Fibroblast of peridontal ligament (primary cell): ENCODE results near the gene TTLL3.
"Not testable (repeated sequence)": the region's sequence is repeated elsewhere in the genome, so short reads cannot be mapped to it uniquely, and the experiment has no call there.

Source experiments
- DNase-seq: peaks from one replicate; pipeline ENCODE4 v3.0.0-alpha.2; 2010; ENCODE audit errors: extremely low read depth

TTLL3 gene

GRCh38 chr3:9837701-9838582 lies 27.9 kb downstream of the TTLL3 start:
- DNase-seq = no peak

- no peak for DNase-seq
These were observed 28.8 kb downstream of the TTLL3 start for GRCh38 chr3:9838856-9839255.

GRCh38 chr3:9841015-9841414 lies 31.0 kb downstream of the TTLL3 start:
- DNase-seq = peak; percentile 9

DNA sequence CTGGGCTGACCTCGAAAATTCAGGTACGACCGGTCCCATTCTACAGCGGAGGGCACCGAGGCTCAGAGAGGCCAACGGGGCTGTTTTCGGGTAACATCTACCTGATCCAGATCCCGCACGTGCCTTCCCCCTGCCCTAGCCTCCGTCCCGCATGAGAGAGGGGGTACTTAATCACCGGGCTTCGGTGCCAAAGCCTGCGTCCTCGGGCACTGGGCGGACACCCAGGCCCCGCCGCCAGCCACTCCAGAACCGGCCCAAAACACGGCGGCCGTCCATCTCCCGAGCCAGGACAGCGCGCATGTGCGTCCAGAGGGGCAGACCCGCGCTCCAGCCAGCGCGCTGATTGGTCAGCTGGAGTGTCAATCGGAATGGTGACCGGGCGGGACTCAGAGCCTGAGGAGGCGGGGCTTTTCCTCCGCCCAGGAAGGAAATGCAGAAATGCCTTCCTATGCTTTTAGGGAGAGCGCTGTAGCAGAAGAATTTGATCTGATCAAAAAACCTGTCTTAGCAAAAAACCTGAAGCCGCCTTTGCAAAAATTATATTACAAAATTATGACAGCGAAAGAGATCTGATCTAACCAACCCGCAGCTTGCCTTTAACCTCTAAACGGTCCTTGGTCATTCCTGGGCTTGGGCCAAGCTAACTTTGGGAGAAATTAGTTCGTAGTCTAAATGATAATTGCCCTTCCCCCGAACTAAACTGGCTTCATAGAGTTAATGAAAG lies 33.8 kb downstream of the TTLL3 start, which contains the start of gene RPUSD3:
TSS of gene RPUSD3 (minus strand) at position 294 of the 724 bp plus-strand sequence. CDS start at position 276, 18 bp downstream.
- peak; percentile 95 for DNase-seq

- DNase-seq = no peak
These were observed 36.2 kb downstream of the TTLL3 start for GRCh38 chr3:9846231-9846630.

- DNase-seq = no peak
These were observed 36.9 kb downstream of the TTLL3 start for GRCh38 chr3:9846931-9847488.

GRCh38 chr3:9847870-9848269 lies 37.8 kb downstream of the TTLL3 start:
- not testable (repeated sequence) for DNase-seq

DNA sequence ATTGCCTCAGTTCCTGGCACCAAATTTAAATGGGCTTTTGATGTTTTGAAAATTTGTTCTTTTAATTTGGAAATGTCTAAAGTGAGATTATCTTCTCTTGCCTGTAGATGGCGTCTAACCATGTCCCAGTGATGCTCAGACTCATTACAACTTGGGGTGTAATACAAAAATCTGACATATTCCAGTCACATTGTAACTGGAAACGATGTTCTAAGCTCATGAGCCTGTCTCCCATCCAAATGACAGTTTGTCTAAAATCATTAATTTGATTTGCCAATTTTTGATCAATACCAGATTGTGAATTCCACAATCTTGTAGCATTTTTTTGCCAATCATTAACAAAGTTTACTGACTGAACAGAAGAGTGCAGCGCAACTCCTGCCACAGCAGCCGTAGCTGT lies 38.8 kb downstream of the TTLL3 start:
- DNase-seq = peak; percentile 67

DNA sequence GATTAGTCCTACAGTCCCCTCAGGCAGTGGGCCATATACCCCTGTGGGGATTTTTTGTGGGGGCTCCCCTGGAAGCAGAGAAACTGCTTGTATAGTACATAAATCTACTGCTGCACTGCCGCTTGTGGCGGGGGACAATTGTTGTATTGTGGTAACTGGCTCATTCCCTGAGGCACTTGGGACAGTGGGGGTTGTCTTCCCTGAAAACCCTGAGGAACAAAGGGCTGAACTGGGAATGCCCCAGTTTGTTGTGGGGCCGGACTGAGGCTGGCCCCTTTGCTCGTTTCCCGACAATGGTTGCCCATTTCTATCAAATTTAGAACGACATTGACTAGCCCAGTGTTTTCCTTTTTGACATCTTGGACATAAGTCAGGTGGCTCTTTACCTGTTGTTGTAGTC lies 41.3 kb downstream of the TTLL3 start:
- not testable (repeated sequence) for DNase-seq

DNA sequence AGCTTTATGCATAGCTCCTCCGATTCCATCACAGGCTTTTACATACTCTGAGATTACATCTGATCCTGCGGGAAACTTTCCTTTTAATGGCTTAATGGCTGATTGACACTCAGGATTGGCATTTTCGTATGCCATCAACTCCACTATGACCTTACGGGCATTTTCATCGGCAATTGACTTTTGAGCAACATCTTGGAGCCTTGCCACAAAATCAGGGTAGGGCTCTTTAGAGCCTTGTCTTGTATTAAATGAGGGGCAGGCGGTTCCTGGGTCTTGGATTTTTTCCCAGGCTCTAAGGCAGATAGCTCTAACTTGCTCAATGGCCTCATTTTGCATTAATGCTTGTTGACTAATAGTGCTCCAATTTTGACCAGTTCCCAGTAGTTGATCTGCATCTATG lies 41.9 kb downstream of the TTLL3 start:
- not testable (repeated sequence) for DNase-seq

DNA sequence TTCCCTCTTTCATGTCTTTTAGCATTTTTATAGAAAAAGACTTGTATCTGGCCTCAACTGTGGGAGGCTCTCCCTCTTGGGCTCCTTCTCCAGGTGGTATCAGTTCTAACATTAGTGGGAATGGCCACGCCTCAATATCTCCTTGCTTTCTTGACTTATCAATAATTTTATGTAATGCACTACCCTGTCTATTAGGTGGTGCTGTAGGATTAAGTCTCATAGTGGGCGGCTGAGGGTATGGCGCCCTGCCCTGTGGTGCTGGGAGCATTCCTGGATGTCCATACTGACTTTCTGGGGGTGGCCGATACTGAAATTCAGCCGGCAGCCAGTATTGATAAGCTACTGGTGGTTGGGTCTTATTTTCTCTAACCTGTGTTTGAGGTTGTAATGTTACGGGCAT lies 42.5 kb downstream of the TTLL3 start:
- no peak for DNase-seq

DNA sequence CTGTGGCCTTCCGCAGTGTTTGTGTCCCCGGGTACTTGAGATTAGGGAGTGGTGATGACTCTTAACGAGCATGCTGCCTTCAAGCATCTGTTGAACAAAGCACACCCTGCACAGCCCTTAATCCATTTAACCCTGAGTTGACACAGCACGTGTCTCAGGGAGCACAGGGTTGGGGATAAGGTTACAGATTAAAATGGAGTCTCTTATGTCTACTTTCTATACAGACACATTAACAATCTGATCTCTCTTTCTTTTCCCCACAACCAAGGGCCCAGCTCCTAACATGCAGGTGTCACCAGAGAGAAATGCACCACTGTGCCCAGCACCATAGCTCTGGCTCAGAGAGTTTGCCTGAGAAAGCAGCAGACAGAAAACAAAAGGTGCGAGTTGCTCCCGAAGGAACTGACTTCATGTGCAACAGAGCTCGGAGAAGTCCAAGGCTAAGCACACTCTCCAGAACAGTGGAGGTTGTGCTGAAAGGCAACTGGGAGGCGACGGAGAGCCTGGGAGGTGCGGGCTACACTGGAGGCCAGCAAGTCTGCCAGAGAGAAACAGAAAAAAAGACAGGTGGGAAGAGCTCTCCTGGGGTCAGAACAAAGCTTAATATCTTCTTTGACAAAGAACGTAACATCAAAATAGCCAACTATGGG lies 44.4 kb downstream of the TTLL3 start:
- DNase-seq = not testable (repeated sequence)

GRCh38 chr3:9855594-9855993 lies 45.5 kb downstream of the TTLL3 start:
- no peak for DNase-seq

GRCh38 chr3:9859530-9860025 lies 49.5 kb downstream of the TTLL3 start:
- DNase-seq = no peak

DNA sequence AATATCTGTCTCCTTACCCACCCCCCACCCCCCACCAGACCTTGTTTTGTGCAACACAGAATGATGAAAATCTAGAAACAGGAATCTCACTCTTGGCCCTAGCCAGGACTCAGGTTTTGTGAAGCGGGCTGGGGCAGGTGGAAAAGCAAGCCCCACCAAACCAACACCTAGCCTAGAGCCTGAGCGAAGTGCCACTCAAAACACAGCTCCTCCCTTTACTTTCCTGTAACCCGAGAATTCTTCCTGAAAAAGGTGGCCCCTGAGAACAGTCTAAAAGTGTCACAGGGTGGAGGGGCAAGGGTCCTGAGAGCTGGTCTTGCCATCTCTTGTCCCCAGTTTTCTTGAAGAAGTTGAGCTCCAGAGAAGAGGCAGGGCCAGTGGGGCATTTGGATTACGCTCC lies 51.1 kb downstream of the TTLL3 start:
- DNase-seq = no peak

GRCh38 chr3:9861626-9862130 lies 51.6 kb downstream of the TTLL3 start:
- DNase-seq = no peak

DNA sequence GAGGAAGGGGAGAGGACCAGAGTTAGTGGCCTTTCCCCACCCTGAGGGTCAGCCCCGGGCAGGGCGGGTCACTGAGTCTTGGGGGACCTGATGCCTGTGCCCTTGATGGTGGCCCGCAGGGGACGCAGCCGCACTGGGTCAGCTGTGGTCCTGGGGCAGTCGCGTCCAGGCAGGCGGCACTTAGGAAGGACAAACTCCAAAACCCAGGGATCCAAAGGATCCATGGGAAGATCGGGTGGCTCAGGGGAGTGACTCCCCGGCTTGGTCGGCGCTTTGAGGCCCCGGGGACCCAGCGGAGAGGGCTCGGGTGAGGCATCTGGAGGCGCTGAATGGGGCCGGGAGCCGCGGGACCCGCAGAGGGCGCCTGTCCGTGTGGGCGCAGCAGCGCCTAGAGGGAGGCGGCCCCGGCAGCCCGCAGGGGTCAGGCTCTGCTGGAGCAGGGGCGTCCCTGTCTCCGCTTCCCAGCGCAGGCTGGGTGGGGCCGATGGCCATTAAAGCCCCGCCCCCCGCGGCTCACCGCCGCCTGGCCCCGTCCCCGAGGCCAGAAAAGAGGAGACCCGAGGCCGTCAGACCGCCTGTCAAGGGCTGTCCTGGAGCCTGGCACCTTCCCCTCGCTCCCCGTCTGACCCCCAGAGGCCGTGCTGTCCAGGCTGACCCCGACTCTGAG lies 52.5 kb downstream of the TTLL3 start:
- no peak for DNase-seq

- no peak for DNase-seq
These were observed 53.2 kb downstream of the TTLL3 start for GRCh38 chr3:9863058-9863772.

DNA sequence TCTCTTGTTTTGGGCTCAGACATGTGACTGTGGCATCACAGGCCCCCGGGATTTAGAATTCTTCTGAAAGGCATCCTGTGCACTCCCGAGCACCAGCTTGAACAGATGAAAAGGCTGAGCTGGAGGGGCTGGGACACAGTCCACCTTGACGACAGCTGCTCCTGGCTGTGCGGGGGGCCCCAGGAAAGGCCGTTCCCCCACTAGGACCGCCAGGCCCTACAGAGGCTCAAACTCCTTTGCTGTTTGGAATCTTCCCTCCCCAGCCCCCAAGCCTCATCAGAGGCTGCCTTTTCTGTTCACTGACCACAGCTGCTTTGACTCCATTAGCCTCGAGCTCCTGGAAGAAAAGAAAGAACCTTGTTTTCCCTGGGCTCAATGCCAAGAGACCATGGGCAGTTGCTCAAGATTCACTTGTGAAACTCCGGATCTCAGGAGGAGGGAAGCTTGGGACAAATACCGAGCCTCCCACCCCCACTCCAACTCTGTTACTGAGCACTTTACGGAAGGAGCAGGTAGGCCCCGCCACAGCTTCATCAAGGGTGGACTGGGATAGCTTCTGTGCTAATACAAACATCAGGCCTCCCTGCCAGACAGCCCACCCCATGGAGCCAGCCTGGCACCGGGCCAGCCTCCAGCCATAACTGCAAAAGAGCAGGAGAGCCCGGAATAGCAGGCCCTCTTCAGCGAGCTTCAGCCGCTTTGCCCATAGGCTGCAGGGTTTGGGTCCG lies 54.3 kb downstream of the TTLL3 start:
- DNase-seq = peak; percentile 92
